SU-DHL-6 (cell line): ENCODE measurements around the gene REG4.

Experiments used
- EZH2phosphoT487 ChIP-seq: fragments of 200-600 bp; sonication (generic), shearing (Covaris generic); conservative IDR thresholded peaks from 2 replicates; pipeline ENCODE4 v1.6.1; 2018; ENCODE audit warnings: mild to moderate bottlenecking, antibody characterized with exemption, low read length, moderate library complexity, mixed read lengths
- TF ChIP-seq, protein P1 (sequence below): fragments of 200-600 bp; sonication (generic); IDR thresholded peaks from one replicate; pipeline ENCODE4 v1.5.1; 2017; ENCODE audit warnings: antibody characterized with exemption, mild to moderate bottlenecking, low read length, moderate library complexity; ENCODE audit not compliant: insufficient read depth, poor library complexity, severe bottlenecking

DNA sequence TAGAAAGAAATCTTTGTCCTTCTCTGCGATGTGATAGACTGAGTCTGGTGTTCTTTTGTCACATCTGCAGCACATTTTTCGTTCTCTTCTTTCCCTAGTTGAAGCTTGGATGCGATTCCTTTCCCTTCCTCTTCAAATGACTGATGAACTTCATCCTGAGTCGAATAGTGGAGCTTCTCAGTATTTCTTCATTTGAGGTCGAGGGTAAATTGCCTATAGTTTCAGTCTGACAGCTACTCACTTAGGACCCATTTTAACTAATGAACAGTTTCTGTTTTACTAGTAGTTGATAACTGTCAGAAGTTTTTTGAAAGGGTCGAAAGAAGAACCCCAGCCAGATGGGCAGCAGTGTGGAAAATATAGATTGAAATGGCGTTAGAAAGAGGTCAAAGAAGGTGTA, 4.7 kb upstream of the REG4 start:
- TF ChIP-seq, protein P1, sequence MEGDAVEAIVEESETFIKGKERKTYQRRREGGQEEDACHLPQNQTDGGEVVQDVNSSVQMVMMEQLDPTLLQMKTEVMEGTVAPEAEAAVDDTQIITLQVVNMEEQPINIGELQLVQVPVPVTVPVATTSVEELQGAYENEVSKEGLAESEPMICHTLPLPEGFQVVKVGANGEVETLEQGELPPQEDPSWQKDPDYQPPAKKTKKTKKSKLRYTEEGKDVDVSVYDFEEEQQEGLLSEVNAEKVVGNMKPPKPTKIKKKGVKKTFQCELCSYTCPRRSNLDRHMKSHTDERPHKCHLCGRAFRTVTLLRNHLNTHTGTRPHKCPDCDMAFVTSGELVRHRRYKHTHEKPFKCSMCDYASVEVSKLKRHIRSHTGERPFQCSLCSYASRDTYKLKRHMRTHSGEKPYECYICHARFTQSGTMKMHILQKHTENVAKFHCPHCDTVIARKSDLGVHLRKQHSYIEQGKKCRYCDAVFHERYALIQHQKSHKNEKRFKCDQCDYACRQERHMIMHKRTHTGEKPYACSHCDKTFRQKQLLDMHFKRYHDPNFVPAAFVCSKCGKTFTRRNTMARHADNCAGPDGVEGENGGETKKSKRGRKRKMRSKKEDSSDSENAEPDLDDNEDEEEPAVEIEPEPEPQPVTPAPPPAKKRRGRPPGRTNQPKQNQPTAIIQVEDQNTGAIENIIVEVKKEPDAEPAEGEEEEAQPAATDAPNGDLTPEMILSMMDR: no peak
- no peak for TF ChIP-seq EZH2phosphoT487
